A673 (cell line): ENCODE data around the gene HSD17B2.

ENCODE experiments used
- EZH2 ChIP-seq: fragments of 200-600 bp; sonication (generic); IDR thresholded peaks from 2 replicates; pipeline ENCODE4 v1.6.1; 2017; ENCODE audit warnings: borderline replicate concordance, low read depth, mild to moderate bottlenecking, mixed read lengths, antibody characterized with exemption, low read length; ENCODE audit not compliant: poor library complexity, severe bottlenecking
- TF ChIP-seq, protein P1 (sequence below): fragments of 300-800, 200-600 bp; sonication (generic); conservative IDR thresholded peaks from 2 replicates; pipeline ENCODE4 v1.5.1; 2017; ENCODE audit warnings: low read depth, mild to moderate bottlenecking, antibody characterized with exemption, low read length, moderate library complexity, mixed read lengths

DNA sequence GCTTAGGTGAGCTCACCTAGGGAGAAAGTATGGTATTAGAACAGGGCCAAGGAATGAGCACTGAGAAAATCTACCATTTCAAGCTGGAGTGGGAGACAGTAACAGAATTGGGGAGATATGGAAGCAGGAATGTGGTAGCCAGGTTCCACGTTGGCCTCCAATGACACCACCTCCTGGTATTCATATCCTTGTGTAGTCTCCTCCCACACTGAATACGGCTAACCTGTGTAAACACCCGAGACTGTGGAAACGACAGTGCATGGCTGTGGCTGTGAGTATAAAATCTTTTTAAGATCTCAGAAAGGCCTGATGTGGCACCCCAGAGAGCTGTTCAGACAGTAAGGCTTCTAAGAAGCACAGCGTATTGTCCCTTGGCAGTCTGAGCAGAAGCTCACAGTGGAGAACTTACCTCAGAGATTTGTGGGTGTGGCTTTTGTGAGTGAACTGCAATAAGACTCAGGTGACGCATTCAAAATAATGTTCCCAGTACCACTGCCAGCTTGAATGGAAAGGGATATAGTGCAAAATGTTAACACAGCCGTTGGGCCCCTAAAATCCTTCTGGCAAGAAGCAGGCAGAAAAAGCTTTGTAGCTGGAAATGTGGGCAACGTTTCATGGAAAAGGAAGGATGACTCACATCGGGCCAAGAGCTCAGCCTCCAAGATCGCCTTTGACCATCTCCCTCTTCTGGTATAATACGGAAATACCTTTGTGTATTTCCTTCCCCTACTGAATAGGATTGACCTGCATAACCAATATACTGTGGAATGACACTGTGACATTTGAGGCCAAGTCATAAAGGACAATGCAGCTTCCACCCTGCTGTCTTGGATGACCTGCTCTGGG lies 38.2 kb upstream of the HSD17B2 start:
- TF ChIP-seq, protein P1, sequence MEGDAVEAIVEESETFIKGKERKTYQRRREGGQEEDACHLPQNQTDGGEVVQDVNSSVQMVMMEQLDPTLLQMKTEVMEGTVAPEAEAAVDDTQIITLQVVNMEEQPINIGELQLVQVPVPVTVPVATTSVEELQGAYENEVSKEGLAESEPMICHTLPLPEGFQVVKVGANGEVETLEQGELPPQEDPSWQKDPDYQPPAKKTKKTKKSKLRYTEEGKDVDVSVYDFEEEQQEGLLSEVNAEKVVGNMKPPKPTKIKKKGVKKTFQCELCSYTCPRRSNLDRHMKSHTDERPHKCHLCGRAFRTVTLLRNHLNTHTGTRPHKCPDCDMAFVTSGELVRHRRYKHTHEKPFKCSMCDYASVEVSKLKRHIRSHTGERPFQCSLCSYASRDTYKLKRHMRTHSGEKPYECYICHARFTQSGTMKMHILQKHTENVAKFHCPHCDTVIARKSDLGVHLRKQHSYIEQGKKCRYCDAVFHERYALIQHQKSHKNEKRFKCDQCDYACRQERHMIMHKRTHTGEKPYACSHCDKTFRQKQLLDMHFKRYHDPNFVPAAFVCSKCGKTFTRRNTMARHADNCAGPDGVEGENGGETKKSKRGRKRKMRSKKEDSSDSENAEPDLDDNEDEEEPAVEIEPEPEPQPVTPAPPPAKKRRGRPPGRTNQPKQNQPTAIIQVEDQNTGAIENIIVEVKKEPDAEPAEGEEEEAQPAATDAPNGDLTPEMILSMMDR, result peak; percentile 33; the same call in 1 of the 2 replicates
- TF ChIP-seq EZH2, result no peak
